ENCODE results near the gene ALDH2.
"Not testable (repeated sequence)": the region's sequence is repeated elsewhere in the genome, so short reads cannot be mapped to it uniquely, and the experiment has no call there.

The ALDH2 gene

GRCh38 chr12:111826992-111827391 is 60.3 kb downstream of the ALDH2 start:
- DNase-seq (ENCODE audit: low read depth in 3 of 3) = no peak

- DNase-seq (ENCODE audit: low read depth in 3 of 3) = no peak
Observed at GRCh38 chr12:111827907-111828306, 61.2 kb downstream of the ALDH2 start.

GRCh38 chr12:111828338-111828979 is 61.7 kb downstream of the ALDH2 start:
- DNase-seq (ENCODE audit: low read depth in 3 of 3) = no peak

- DNase-seq (ENCODE audit: low read depth in 3 of 3) = not testable (repeated sequence)
Observed at GRCh38 chr12:111829635-111830034, 62.9 kb downstream of the ALDH2 start.

- DNase-seq (ENCODE audit: low read depth in 3 of 3) = not testable (repeated sequence)
Observed at GRCh38 chr12:111834740-111835386, 68.1 kb downstream of the ALDH2 start.

GRCh38 chr12:111835531-111836181 is 68.9 kb downstream of the ALDH2 start:
- not testable (repeated sequence) for DNase-seq (ENCODE audit: low read depth in 3 of 3)

GRCh38 chr12:111838353-111838752 is 71.6 kb downstream of the ALDH2 start:
- no peak for DNase-seq (ENCODE audit: low read depth in 3 of 3)

- DNase-seq (ENCODE audit: low read depth in 3 of 3) = no peak
Observed at GRCh38 chr12:111840807-111841206, 74.1 kb downstream of the ALDH2 start.

- DNase-seq (ENCODE audit: low read depth in 3 of 3) = no peak
Observed at GRCh38 chr12:111841236-111841749, 74.6 kb downstream of the ALDH2 start.

GRCh38 chr12:111841750-111842555 is 75.2 kb downstream of the ALDH2 start, which contains the start of gene MAPKAPK5:
Gene MAPKAPK5, plus strand, starts transcription at chr12:111842228. Its CDS starts 506 bp downstream, at chr12:111842734.
- DNase-seq (ENCODE audit: low read depth in 3 of 3) = peak; percentile 94 to 96 (median 95)

- DNase-seq (ENCODE audit: low read depth in 3 of 3) = peak in 2 of 3 donors; percentile 8 to 22
Observed at GRCh38 chr12:111842556-111843396, 76.0 kb downstream of the ALDH2 start.

GRCh38 chr12:111846016-111846415 is 79.3 kb downstream of the ALDH2 start:
- no peak for DNase-seq (ENCODE audit: low read depth in 3 of 3)

GRCh38 chr12:111850526-111850925 is 83.8 kb downstream of the ALDH2 start:
- no peak for DNase-seq (ENCODE audit: low read depth in 3 of 3)

GRCh38 chr12:111858186-111858585 is 91.5 kb downstream of the ALDH2 start:
- DNase-seq (ENCODE audit: low read depth in 3 of 3) = no peak

GRCh38 chr12:111858778-111859177 is 92.0 kb downstream of the ALDH2 start:
- DNase-seq (ENCODE audit: low read depth in 3 of 3) = no peak

- DNase-seq (ENCODE audit: low read depth in 3 of 3) = no peak
Observed at GRCh38 chr12:111864913-111865312, 98.2 kb downstream of the ALDH2 start.
